ENCODE results near the gene MFAP4. TPM values are rescaled to one million over a fixed set of nuclear protein-coding genes. Genes with fewer than 3 reads are reported as not detected.
A peak's percentile ranks its signal among the peaks of the same experiment; 100 is the strongest.

Gene MFAP4
- total RNA-seq, 1 experiment from 2014 or later: not detected

- no peak overlapping the region for H3K4me2 ChIP-seq (ENCODE audit: low read length)
- CTCF ChIA-PET: no interaction called here
Measured at GRCh38 chr17:19398301-19399181, 11.6 kb upstream of the MFAP4 start.

GRCh38 chr17:19397556-19398041 is 10.6 kb upstream of the MFAP4 start:
- Histone ChIP-seq H3K4me2 (ENCODE audit: low read length) (no peak overlapping the region), H3K9me2 (replicated peaks; ENCODE audit: low read length) (no peaks in the 10 kb centered on the region), H2AFZ (ENCODE audit: low read length) (0 out of 2 replicates have a peak overlapping the region, but pooled peaks have one; percentile 21), H3K79me2 (ENCODE audit: low read length) (no peaks in the 10 kb centered on the region), H3F3A (ENCODE audit: low read length, unreplicated experiment) (no peaks in the 10 kb centered on the region), H3K4me3 (ENCODE audit: low read length) (no peak overlapping the region), H3K27me3 (ENCODE audit: low read length) (no peaks in the 10 kb centered on the region), H3K9ac (ENCODE audit: low read length) (peak overlapping the region; percentile 50), H3K9me3 (ENCODE audit: low read length) (no peaks in the 10 kb centered on the region), H3K27ac (ENCODE audit: low read length) (peak overlapping the region; percentile 79), H3K4me1 (ENCODE audit: insufficient read depth, low read length) (peaks cover 14% of the 10 kb centered on the region), H4K20me1 (ENCODE audit: low read length) (no peaks in the 10 kb centered on the region), H3K36me3 (ENCODE audit: low read depth, low read length) (no peaks in the 10 kb centered on the region)
- intact Hi-C loops (cut with micrococcal nuclease): no loop called here
- ChIA-PET POLR2A (ENCODE audit: unreplicated experiment) (no interaction called here), CTCF (no interaction called here)
- DNase-seq (no peak), ATAC-seq (no peak)
- TF ChIP-seq EZH2phosphoT487 (IDR thresholded peaks at IDR 0.05; ENCODE audit: borderline replicate concordance, low read length): no peak
- no peak for TF ChIP-seq EZH2 (IDR thresholded peaks at IDR 0.05; ENCODE audit: low read length, unreplicated experiment)
- no peak for TF ChIP-seq CTCF (conservative IDR thresholded peaks at IDR 0.05; ENCODE audit: low read depth, low read length)
- no TSS peak for BruUV-seq (replicated peaks)

More at GRCh38 chr17:19398301-19399181, 11.6 kb upstream of the MFAP4 start:
- Histone ChIP-seq H3K9me2 (replicated peaks; ENCODE audit: low read length) (no peaks in the 10 kb centered on the region), H3K27me3 (ENCODE audit: low read length) (no peaks in the 10 kb centered on the region), H3F3A (ENCODE audit: low read length, unreplicated experiment) (no peaks in the 10 kb centered on the region), H3K36me3 (ENCODE audit: low read depth, low read length) (no peaks in the 10 kb centered on the region), H3K4me3 (ENCODE audit: low read length) (no peak overlapping the region), H3K9me3 (ENCODE audit: low read length) (no peaks in the 10 kb centered on the region), H3K79me2 (ENCODE audit: low read length) (no peaks in the 10 kb centered on the region), H2AFZ (ENCODE audit: low read length) (0 out of 2 replicates have a peak overlapping the region, but pooled peaks have one; percentile 21), H3K9ac (ENCODE audit: low read length) (no peak overlapping the region), H3K4me1 (ENCODE audit: insufficient read depth, low read length) (peaks cover 14% of the 10 kb centered on the region), H4K20me1 (ENCODE audit: low read length) (no peaks in the 10 kb centered on the region), H3K27ac (ENCODE audit: low read length) (peak overlapping the region; percentile 79)
- no TSS peak for BruUV-seq (replicated peaks)
- peak; percentile 71 for ATAC-seq
- no peak for TF ChIP-seq CTCF (conservative IDR thresholded peaks at IDR 0.05; ENCODE audit: low read depth, low read length)
- no peak for TF ChIP-seq EZH2phosphoT487 (IDR thresholded peaks at IDR 0.05; ENCODE audit: borderline replicate concordance, low read length)
- TF ChIP-seq EZH2 (IDR thresholded peaks at IDR 0.05; ENCODE audit: low read length, unreplicated experiment): no peak
- POLR2A ChIA-PET (ENCODE audit: unreplicated experiment): no interaction called here
- intact Hi-C loops (cut with micrococcal nuclease): no loop called here
- peak; percentile 79 for DNase-seq

GRCh38 chr17:19392303-19392702 is 5.3 kb upstream of the MFAP4 start:
- no peak overlapping the region for H2AFZ ChIP-seq (ENCODE audit: low read length)
- no peaks in the 10 kb centered on the region for H3K9me2 ChIP-seq (replicated peaks; ENCODE audit: low read length)
- no peak overlapping the region for H3K27ac ChIP-seq (ENCODE audit: low read length)
- 0 out of 2 replicates have a peak, but pooled peaks cover 4% of the 10 kb centered on the region for H3K4me1 ChIP-seq (ENCODE audit: insufficient read depth, low read length)
- no peak overlapping the region for H3K9ac ChIP-seq (ENCODE audit: low read length)
- BruUV-seq (replicated peaks): no TSS peak
- no peaks in the 10 kb centered on the region for H3K36me3 ChIP-seq (ENCODE audit: low read depth, low read length)
- ChIA-PET CTCF (no interaction called here), POLR2A (ENCODE audit: unreplicated experiment) (no interaction called here)
- intact Hi-C loops (cut with micrococcal nuclease): no loop called here
- no peaks in the 10 kb centered on the region for H3K9me3 ChIP-seq (ENCODE audit: low read length)
- H4K20me1 ChIP-seq (ENCODE audit: low read length): no peaks in the 10 kb centered on the region
- no peak overlapping the region for H3K4me3 ChIP-seq (ENCODE audit: low read length)
- ATAC-seq (no peak), DNase-seq (no peak)
- no peaks in the 10 kb centered on the region for H3F3A ChIP-seq (ENCODE audit: low read length, unreplicated experiment)
- TF ChIP-seq CTCF (conservative IDR thresholded peaks at IDR 0.05; ENCODE audit: low read depth, low read length): no peak
- no peak for TF ChIP-seq EZH2phosphoT487 (IDR thresholded peaks at IDR 0.05; ENCODE audit: borderline replicate concordance, low read length)
- no peak for TF ChIP-seq EZH2 (IDR thresholded peaks at IDR 0.05; ENCODE audit: low read length, unreplicated experiment)
- no peaks in the 10 kb centered on the region for H3K27me3 ChIP-seq (ENCODE audit: low read length)
- H3K4me2 ChIP-seq (ENCODE audit: low read length): no peak overlapping the region
- no peaks in the 10 kb centered on the region for H3K79me2 ChIP-seq (ENCODE audit: low read length)
